CD4-positive, alpha-beta T cell (primary cell): Measurements from ENCODE around the gene NGF. TPM values are rescaled to one million over a fixed set of nuclear protein-coding genes. Genes with fewer than 3 reads are reported as not detected.

ENCODE experiments used
- ATAC-seq: fragments of 200-7000 bp; cut with Tn5 transposase; one replicate; pipeline ENCODE4 v1.10.0; 2022; ENCODE audit warnings: mild to moderate bottlenecking; ENCODE audit not compliant: poor library complexity
- CTCF ChIA-PET: fragments of 350-600 bp; sonication (Branson Sonifier 250); formaldehyde crosslinking; loops from one replicate; lab custom pipeline; 2021; ENCODE audit warnings: antibody characterized with exemption, inconsistent platforms; lab: Charles Lee
- POLR2A ChIA-PET: fragments of 350-600 bp; sonication (Branson Sonifier 250); formaldehyde crosslinking; loops from one replicate; lab custom pipeline; 2021; ENCODE audit warnings: antibody characterized with exemption, inconsistent platforms; lab: Charles Lee
- DNase-seq, 14 experiments: peaks; one replicate each; pipeline ENCODE4 v3.0.0-alpha.2; 2013 to 2020; ENCODE audit warnings: mixed read lengths in 2 of 14
- H3K27ac ChIP-seq, 2 donors: one replicate each; pipeline versions ENCODE4 v1.5.1 to v1.7.0; 2013; ENCODE audit warnings: low read length in 2 of 2, low read depth in 1 of 2, mild to moderate bottlenecking in 1 of 2
- H3K27me3 ChIP-seq, 2 experiments: 1 replicate in 1 of 2; 2 replicates in 1 of 2; pipeline versions ENCODE4 v1.6.1 to v1.7.0; 2013; ENCODE audit warnings: low read length in 2 of 2, control low read depth in 1 of 2, mild to moderate bottlenecking in 1 of 2, moderate library complexity in 1 of 2; ENCODE audit not compliant: insufficient read depth in 2 of 2, control insufficient read depth in 1 of 2
- H3K36me3 ChIP-seq: one replicate; pipeline ENCODE4 v1.6.1; 2013; ENCODE audit warnings: low read length, control low read depth; ENCODE audit not compliant: insufficient read depth
- H3K4me1 ChIP-seq: one replicate; pipeline ENCODE4 v1.6.1; 2013; ENCODE audit warnings: low read length, control low read depth; ENCODE audit not compliant: insufficient read depth
- H3K4me3 ChIP-seq: one replicate; pipeline ENCODE4 v1.5.1; 2013; ENCODE audit warnings: mild to moderate bottlenecking, low read length, moderate library complexity
- H3K9me3 ChIP-seq, 2 experiments: 1 replicate in 1 of 2; 2 replicates in 1 of 2; pipeline versions ENCODE4 v1.6.1 to v1.7.0; 2013; ENCODE audit warnings: low read length in 2 of 2, mild to moderate bottlenecking in 2 of 2, control low read depth in 1 of 2, moderate library complexity in 1 of 2; ENCODE audit not compliant: control insufficient read depth in 1 of 2, insufficient read depth in 1 of 2
- H3K27ac Mint-ChIP-seq: one replicate; pipeline ENCODE4 v1.8.0; 2020; ENCODE audit warnings: mixed read lengths
- H3K27me3 Mint-ChIP-seq: one replicate; pipeline ENCODE4 v1.8.0; 2021; ENCODE audit warnings: mixed read lengths
- H3K36me3 Mint-ChIP-seq: one replicate; pipeline ENCODE4 v1.8.0; 2021; ENCODE audit warnings: low read depth, mixed read lengths
- H3K4me1 Mint-ChIP-seq: one replicate; pipeline ENCODE4 v1.8.0; 2021; ENCODE audit warnings: low read depth, mixed read lengths
- H3K4me3 Mint-ChIP-seq: one replicate; pipeline ENCODE4 v1.8.0; 2020; ENCODE audit warnings: mild to moderate bottlenecking, mixed read lengths
- H3K9me3 Mint-ChIP-seq: one replicate; pipeline ENCODE4 v1.8.0; 2020; ENCODE audit warnings: mixed read lengths
- intact Hi-C, 2 experiments: fragments of 100-400 bp; cut with DNase I in 1 of 2; cut with micrococcal nuclease in 1 of 2; formaldehyde crosslinking; loops; one replicate each; pipeline versions ENCODE4 v1.15.1 to v1.9.0; 2023 to 2025; cut with DNase I, micrococcal nuclease
- total RNA-seq, 174 experiments: library from RNA in 2 of 174; stranded (reverse) in 2 of 174; gene quantifications; one replicate each; pipeline ENCODE4 v1.2.3 and lab custom pipeline; 2021 to 2026
- TF ChIP-seq, protein P1 (sequence below): fragments of 200-600 bp; IDR thresholded peaks from one replicate; pipeline ENCODE4 v1.8.0; 2022; ENCODE audit warnings: antibody characterized with exemption, mild to moderate bottlenecking

The NGF gene
- total RNA-seq, 2 experiments from 2014 or later = not detected

DNA sequence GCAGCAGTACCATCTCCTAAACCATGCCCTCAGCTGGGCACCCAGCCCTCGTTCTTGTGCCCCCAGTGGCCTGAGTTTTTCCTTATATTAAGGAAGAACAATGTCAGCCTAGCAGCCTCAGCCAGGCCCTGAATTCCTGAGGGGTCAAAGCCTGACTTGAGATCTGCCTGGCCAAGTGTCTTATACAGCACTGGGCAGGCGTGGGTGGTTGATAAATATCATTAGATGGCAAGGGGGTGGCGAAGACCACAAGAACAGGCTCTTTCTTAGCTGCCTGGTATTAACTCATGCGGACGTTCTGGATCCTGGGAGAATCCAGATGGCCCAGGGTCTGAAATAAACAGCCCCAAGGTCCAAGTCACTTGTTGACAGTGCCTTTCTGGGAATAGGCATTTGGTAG, 18.3 kb downstream of the NGF start:
- Mint-ChIP-seq H3K4me3 (no peak overlapping the region), H3K27ac (no peak overlapping the region), H3K27me3 (peaks cover 20% of the 10 kb centered on the region), H3K4me1 (no peaks in the 10 kb centered on the region), H3K36me3 (no peaks in the 10 kb centered on the region), H3K9me3 (no peaks in the 10 kb centered on the region)
- no peak overlapping the region for H3K4me3 ChIP-seq
- H3K9me3 ChIP-seq = no peaks in the 10 kb centered on the region
- TF ChIP-seq, protein P1, sequence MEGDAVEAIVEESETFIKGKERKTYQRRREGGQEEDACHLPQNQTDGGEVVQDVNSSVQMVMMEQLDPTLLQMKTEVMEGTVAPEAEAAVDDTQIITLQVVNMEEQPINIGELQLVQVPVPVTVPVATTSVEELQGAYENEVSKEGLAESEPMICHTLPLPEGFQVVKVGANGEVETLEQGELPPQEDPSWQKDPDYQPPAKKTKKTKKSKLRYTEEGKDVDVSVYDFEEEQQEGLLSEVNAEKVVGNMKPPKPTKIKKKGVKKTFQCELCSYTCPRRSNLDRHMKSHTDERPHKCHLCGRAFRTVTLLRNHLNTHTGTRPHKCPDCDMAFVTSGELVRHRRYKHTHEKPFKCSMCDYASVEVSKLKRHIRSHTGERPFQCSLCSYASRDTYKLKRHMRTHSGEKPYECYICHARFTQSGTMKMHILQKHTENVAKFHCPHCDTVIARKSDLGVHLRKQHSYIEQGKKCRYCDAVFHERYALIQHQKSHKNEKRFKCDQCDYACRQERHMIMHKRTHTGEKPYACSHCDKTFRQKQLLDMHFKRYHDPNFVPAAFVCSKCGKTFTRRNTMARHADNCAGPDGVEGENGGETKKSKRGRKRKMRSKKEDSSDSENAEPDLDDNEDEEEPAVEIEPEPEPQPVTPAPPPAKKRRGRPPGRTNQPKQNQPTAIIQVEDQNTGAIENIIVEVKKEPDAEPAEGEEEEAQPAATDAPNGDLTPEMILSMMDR = no peak
- DNase-seq = no peak
- CTCF ChIA-PET = no interaction called here
- intact Hi-C loops = no loop called here
- no peak overlapping the region for H3K27ac ChIP-seq
- no peaks in the 10 kb centered on the region for H3K4me1 ChIP-seq
- POLR2A ChIA-PET = no interaction called here
- peaks cover 0 to 9% of the 10 kb centered on the region in 2 experiments for H3K27me3 ChIP-seq
- H3K36me3 ChIP-seq = no peaks in the 10 kb centered on the region
- no peak for ATAC-seq

DNA sequence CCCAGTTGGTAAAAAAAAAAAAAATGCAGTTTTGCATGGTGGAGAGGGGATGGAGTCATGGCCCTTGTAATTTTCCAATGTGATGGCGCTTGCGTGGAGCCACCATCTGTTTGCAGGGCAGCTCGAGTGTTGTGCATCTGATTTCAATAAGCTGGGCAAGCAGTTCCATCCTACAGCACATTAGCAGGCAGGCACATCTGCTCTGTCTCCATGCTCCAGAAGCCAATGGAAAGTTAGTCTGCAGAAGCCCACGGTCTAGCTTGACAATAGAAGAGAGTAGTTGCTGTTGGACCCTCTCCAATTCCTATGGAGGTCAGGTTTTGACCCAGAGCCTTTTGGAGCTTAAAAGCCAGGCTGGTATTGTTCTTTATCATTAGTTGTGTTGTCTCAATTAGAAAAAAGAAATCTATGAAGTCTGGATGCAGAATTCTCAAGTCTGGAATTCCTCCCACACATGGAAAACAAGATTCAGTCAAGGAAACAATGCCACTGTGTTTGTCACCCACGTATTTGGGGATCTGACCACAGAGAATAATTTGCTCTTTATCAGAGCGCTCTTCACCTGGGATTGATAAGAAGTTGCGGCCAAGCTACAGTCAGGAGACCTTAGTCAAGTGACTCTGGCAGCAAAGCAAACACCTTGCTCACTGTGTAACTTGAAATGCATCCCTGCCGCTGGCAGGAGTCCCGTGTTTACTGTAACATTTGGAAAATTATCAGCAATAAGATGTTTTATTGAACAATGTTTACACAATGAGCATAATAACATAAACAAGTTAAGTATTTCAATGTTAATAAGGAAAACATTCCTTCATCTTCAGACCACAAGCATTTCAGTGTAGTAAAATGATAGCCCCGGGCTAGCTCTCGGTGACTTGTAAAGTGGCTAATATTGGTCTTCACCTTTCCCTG, 20.7 kb downstream of the NGF start:
- Mint-ChIP-seq H3K27me3 (peaks cover 20% of the 10 kb centered on the region), H3K4me1 (no peaks in the 10 kb centered on the region), H3K36me3 (no peaks in the 10 kb centered on the region), H3K9me3 (no peaks in the 10 kb centered on the region), H3K27ac (no peak overlapping the region), H3K4me3 (no peak overlapping the region)
- ChIA-PET CTCF (no interaction called here), POLR2A (no interaction called here)
- no peaks in the 10 kb centered on the region for H3K4me1 ChIP-seq
- no peaks in the 10 kb centered on the region for H3K9me3 ChIP-seq
- TF ChIP-seq, protein P1 = no peak
- peaks cover 0 to 6% of the 10 kb centered on the region in 2 experiments for H3K27me3 ChIP-seq
- no peak for ATAC-seq
- DNase-seq = no peak
- H3K27ac ChIP-seq = no peak overlapping the region
- H3K36me3 ChIP-seq = no peaks in the 10 kb centered on the region
- H3K4me3 ChIP-seq = no peak overlapping the region
- intact Hi-C loops = no loop called here

DNA sequence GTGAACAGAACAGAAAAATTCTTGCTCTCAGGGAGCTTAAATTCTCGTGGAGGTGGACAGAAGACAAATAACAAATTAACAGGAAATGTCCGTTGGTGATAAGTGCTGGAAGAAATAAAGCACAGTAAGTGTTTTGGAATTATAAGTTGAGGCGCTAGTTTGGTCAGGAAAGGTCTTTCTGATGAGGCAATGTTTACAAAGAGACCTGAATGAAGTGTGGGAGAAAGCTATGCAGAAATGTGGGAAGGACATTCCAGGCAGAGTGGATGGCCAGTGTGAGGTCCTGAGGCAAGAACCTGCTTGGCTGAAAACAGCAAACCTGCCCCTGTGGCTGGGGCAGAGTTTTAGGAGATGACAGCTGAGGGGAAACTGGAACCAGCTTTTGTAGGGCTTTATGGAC, 23.3 kb downstream of the NGF start:
- no peaks in the 10 kb centered on the region for H3K4me1 ChIP-seq
- intact Hi-C loops = no loop called here
- DNase-seq (no peak), ATAC-seq (no peak)
- H3K27me3 Mint-ChIP-seq = peaks cover 20% of the 10 kb centered on the region
- ChIA-PET CTCF (no interaction called here), POLR2A (no interaction called here)
- H3K4me3 ChIP-seq = no peak overlapping the region
- H3K27ac Mint-ChIP-seq = no peak overlapping the region
- H3K9me3 ChIP-seq = no peaks in the 10 kb centered on the region
- H3K36me3 Mint-ChIP-seq = no peaks in the 10 kb centered on the region
- no peak overlapping the region for H3K27ac ChIP-seq
- no peaks in the 10 kb centered on the region for H3K36me3 ChIP-seq
- H3K4me1 Mint-ChIP-seq = no peaks in the 10 kb centered on the region
- H3K27me3 ChIP-seq = peaks cover 0 to 5% of the 10 kb centered on the region in 2 experiments
- no peak overlapping the region for H3K4me3 Mint-ChIP-seq
- TF ChIP-seq, protein P1 = no peak
- no peaks in the 10 kb centered on the region for H3K9me3 Mint-ChIP-seq
